DMS153 treated with DMSO at 0.1 percent for 48 hours (cell line): Measurements from ENCODE around the gene MSI2.

ENCODE experiments used
- DNase-seq: peaks from one replicate; lab custom pipeline; 2025; ENCODE audit not compliant: unreplicated experiment; lab: John Stamatoyannopoulos, UW

Gene MSI2

GRCh38 chr17:57721967-57722703 lies 465.8 kb downstream of the MSI2 start:
- DNase-seq: no peak

GRCh38 chr17:57722704-57723043 lies 466.4 kb downstream of the MSI2 start:
- DNase-seq: no peak

GRCh38 chr17:57723427-57724025 lies 467.2 kb downstream of the MSI2 start:
- DNase-seq: no peak

- no peak for DNase-seq
Observed at GRCh38 chr17:57724026-57724728, 467.9 kb downstream of the MSI2 start.

GRCh38 chr17:57724729-57725125 lies 468.4 kb downstream of the MSI2 start:
- no peak for DNase-seq

GRCh38 chr17:57726213-57726790 lies 470.0 kb downstream of the MSI2 start:
- no peak for DNase-seq

- no peak for DNase-seq
Observed at GRCh38 chr17:57726838-57727237, 470.5 kb downstream of the MSI2 start.

GRCh38 chr17:57727630-57728175 lies 471.4 kb downstream of the MSI2 start:
- DNase-seq: no peak

GRCh38 chr17:57730026-57730701 lies 473.8 kb downstream of the MSI2 start:
- no peak for DNase-seq

- DNase-seq: no peak
Observed at GRCh38 chr17:57732062-57732461, 475.7 kb downstream of the MSI2 start.

- DNase-seq: no peak
Observed at GRCh38 chr17:57733085-57733484, 476.8 kb downstream of the MSI2 start.
